Prostate gland (tissue), 2 donors: ENCODE results near the gene PLEKHH2.

Experiments used
- POLR2AphosphoS5 ChIP-seq: sonication (generic); formaldehyde crosslinking; IDR thresholded peaks from one replicate; pipeline ENCODE4 v1.6.1; 2017; ENCODE audit warnings: antibody characterized with exemption
- TF ChIP-seq, protein P1 (sequence below), 4 experiments: fragments of 200-600 bp in 2 of 4; fragments of 450-650 bp in 2 of 4; sonication (generic) in 2 of 4; IDR thresholded peaks; 1 replicate in 3 of 4; 2 replicates in 1 of 4; pipeline ENCODE4 v1.5.1; 2016 to 2019; ENCODE audit warnings: antibody characterized with exemption in 4 of 4, mild to moderate bottlenecking in 2 of 4, moderate library complexity in 2 of 4

GRCh38 chr2:43794956-43795355 is 157.9 kb downstream of the PLEKHH2 start:
- TF ChIP-seq, protein P1, sequence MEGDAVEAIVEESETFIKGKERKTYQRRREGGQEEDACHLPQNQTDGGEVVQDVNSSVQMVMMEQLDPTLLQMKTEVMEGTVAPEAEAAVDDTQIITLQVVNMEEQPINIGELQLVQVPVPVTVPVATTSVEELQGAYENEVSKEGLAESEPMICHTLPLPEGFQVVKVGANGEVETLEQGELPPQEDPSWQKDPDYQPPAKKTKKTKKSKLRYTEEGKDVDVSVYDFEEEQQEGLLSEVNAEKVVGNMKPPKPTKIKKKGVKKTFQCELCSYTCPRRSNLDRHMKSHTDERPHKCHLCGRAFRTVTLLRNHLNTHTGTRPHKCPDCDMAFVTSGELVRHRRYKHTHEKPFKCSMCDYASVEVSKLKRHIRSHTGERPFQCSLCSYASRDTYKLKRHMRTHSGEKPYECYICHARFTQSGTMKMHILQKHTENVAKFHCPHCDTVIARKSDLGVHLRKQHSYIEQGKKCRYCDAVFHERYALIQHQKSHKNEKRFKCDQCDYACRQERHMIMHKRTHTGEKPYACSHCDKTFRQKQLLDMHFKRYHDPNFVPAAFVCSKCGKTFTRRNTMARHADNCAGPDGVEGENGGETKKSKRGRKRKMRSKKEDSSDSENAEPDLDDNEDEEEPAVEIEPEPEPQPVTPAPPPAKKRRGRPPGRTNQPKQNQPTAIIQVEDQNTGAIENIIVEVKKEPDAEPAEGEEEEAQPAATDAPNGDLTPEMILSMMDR (IDR thresholded peaks at IDR 0.05): no peak
- no peak for TF ChIP-seq POLR2AphosphoS5
